GM23248 (cell line): ENCODE data around the gene PIK3CG. TPM values are rescaled to one million over a fixed set of nuclear protein-coding genes. Genes with fewer than 3 reads are reported as not detected.
"Not testable (repeated sequence)": the region's sequence is repeated elsewhere in the genome, so short reads cannot be mapped to it uniquely, and the experiment has no call there.

Experiments used
- DNase-seq: peaks from one replicate; pipeline ENCODE4 v3.0.0-alpha.2; 2015
- H2AFZ ChIP-seq: fragments of 200-600 bp; sonication (generic); 2 replicates; pipeline ENCODE4 v1.6.1; 2016; ENCODE audit warnings: antibody characterized with exemption
- H3F3A ChIP-seq: fragments of 200-600 bp; sonication (generic); 2 replicates; pipeline ENCODE4 v1.6.1; 2016; ENCODE audit warnings: mild to moderate bottlenecking, antibody characterized with exemption, mixed run types; ENCODE audit not compliant: insufficient read depth
- H3K27ac ChIP-seq: fragments of 200-600 bp; sonication (generic); 2 replicates; pipeline ENCODE4 v1.5.1; 2016; ENCODE audit warnings: mild to moderate bottlenecking
- H3K27me3 ChIP-seq: fragments of 200-600 bp; sonication (generic); replicated peaks from 2 replicates; pipeline ENCODE4 v1.6.1; 2016; ENCODE audit warnings: mild to moderate bottlenecking; ENCODE audit not compliant: insufficient read depth
- H3K36me3 ChIP-seq: fragments of 200-600 bp; sonication (generic); 2 replicates; pipeline ENCODE4 v1.6.1; 2016; ENCODE audit warnings: low read depth, mild to moderate bottlenecking
- H3K4me1 ChIP-seq: fragments of 200-600 bp; sonication (generic); 2 replicates; pipeline ENCODE4 v1.6.1; 2016; ENCODE audit warnings: mild to moderate bottlenecking; ENCODE audit not compliant: insufficient read depth
- H3K4me2 ChIP-seq: fragments of 200-600 bp; sonication (generic); one replicate; pipeline ENCODE4 v1.6.1; 2016; ENCODE audit warnings: mild to moderate bottlenecking; ENCODE audit not compliant: unreplicated experiment
- H3K4me3 ChIP-seq: fragments of 200-600 bp; sonication (generic); 2 replicates; pipeline ENCODE4 v1.5.1; 2016; ENCODE audit warnings: mild to moderate bottlenecking
- H3K79me2 ChIP-seq: fragments of 200-600 bp; sonication (generic); 2 replicates; pipeline ENCODE4 v1.6.1; 2016; ENCODE audit warnings: mild to moderate bottlenecking; ENCODE audit not compliant: insufficient read depth
- H3K9ac ChIP-seq: fragments of 200-600 bp; sonication (generic); 2 replicates; pipeline ENCODE4 v1.6.1; 2016; ENCODE audit warnings: mild to moderate bottlenecking
- H3K9me2 ChIP-seq: fragments of 200-600 bp; sonication (generic); 2 replicates; pipeline ENCODE4 v1.6.1; 2016; ENCODE audit warnings: mixed run types, mild to moderate bottlenecking, moderate library complexity; ENCODE audit not compliant: insufficient read depth
- H3K9me3 ChIP-seq: fragments of 200-600 bp; sonication (generic); one replicate; pipeline ENCODE4 v1.6.1; 2017; ENCODE audit warnings: low read depth
- H4K20me1 ChIP-seq: fragments of 200-600 bp; sonication (generic); 2 replicates; pipeline ENCODE4 v1.6.0; 2016; ENCODE audit not compliant: insufficient read depth
- EZH2 ChIP-seq: fragments of 200-600 bp; sonication (generic); IDR thresholded peaks from 2 replicates; pipeline ENCODE4 v1.6.1; 2018; ENCODE audit warnings: antibody characterized with exemption, mild to moderate bottlenecking; ENCODE audit not compliant: insufficient read depth, poor library complexity, severe bottlenecking
- EZH2phosphoT487 ChIP-seq: fragments of 200-600 bp; sonication (generic); IDR thresholded peaks from 2 replicates; pipeline ENCODE4 v1.6.1; 2018; ENCODE audit warnings: antibody characterized with exemption, moderate library complexity, mild to moderate bottlenecking, low read depth; ENCODE audit not compliant: insufficient read depth
- WGBS, 2 experiments: methylation state at CpG; one replicate each; pipeline ENCODE4 v1.1.6; 2015 to 2017; ENCODE audit warnings: low lambda C conversion rate in 2 of 2, low coverage in 1 of 2; ENCODE audit errors: missing lambda C conversion rate in 2 of 2; 5-methylcytosine and 5-hydroxymethylcytosine counted together
- in situ Hi-C: fragments of 300-500 bp; cut with MboI; formaldehyde crosslinking; loops from 2 replicates; pipeline ENCODE4 v1.15.0; 2020
- polyA plus RNA-seq: library from polyadenylated mRNA; unstranded; fragments of >200 nt; fragmentation: Nextera tagmentation; extraction: Ambion mirVana; gene quantifications from 2 replicates; pipeline ENCODE4 v1.2.1, GENCODE V29; 2016
- total RNA-seq: library from RNA; depleted of rRNA; stranded (reverse); fragments of >200 nt; shearing (Covaris generic); gene quantifications from 2 replicates; pipeline ENCODE4 v1.2.3, GENCODE V29; 2014

The PIK3CG gene
- total and polyA plus RNA-seq, 2 experiments from 2014 or later: not detected

DNA sequence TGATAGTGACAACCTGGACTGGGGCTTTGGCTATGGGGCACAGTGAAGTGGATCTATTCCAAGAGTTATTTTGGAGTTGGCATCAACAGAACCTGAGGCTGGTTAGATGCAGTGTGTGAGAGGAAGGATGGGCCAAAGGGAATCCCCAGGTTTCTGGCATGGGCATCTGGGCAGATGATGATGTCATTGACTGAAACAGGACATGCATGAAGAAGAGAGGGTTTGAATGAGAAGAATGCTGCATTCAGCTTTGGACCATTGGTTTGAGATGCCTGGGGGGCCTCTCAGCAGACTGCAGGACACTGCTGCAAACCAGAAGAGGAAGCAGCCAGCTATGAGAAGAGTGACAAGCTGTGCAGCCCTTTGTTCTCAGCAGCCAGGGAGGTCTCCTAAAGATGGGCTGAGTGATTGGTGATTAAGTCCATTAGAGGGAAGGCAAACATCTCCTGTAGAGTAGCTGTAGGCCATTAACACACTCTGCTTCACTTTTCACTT is 23.1 kb upstream of the PIK3CG start:
- H3K36me3 ChIP-seq: no peaks in the 10 kb centered on the region
- H3K79me2 ChIP-seq: no peaks in the 10 kb centered on the region
- DNase-seq: peak; percentile 6
- H3K4me1 ChIP-seq: peaks cover 18% of the 10 kb centered on the region
- H3K27ac ChIP-seq: no peak overlapping the region
- H4K20me1 ChIP-seq: no peaks in the 10 kb centered on the region
- in situ Hi-C loops: no loop called here
- H3K9ac ChIP-seq: no peak overlapping the region
- no peaks in the 10 kb centered on the region; the same call in 1 of the 2 replicates for H3F3A ChIP-seq
- H3K4me2 ChIP-seq: no peak overlapping the region
- no peaks in the 10 kb centered on the region for H3K27me3 ChIP-seq
- H3K4me3 ChIP-seq: no peak overlapping the region
- no peaks in the 10 kb centered on the region for H3K9me2 ChIP-seq
- TF ChIP-seq EZH2 (no peak), EZH2phosphoT487 (no peak)
- no peak overlapping the region for H2AFZ ChIP-seq
- H3K9me3 ChIP-seq: no peaks in the 10 kb centered on the region

DNA sequence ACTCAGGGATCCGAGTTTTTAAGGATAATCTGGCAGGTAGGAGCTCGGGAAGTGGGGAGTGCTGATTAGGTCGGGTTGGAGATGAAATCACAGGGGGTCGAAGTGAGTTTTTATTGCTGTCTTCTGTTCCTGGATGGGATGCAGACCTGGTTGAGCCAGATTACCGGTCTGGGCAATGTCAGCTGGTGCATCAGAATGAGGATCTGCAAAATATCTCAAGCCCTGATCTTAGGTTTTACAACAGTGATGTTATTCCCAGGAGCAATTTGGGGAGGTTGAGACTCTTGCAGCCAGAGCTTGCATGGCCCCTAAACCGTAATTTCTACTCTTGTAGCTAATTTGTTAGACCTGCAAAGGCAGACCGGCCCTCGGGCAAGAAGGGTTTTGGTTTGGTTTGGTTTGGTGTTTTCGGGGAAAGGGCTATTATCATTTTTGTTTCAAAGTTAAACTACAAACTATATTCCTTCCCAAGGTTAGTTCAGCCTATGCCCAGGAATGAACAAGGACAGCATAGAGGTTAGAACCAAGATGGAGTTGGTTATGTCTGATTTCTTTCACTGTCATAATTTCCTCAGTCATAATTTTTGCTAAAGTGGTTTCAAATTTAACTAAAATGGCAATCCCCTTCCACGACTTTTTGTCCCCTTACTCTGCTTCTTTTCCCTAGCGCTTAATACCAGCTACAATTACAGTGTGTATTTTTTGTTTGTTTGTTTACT is 20.6 kb upstream of the PIK3CG start:
- no peak overlapping the region for H3K4me3 ChIP-seq
- H3K79me2 ChIP-seq: no peaks in the 10 kb centered on the region
- H3K9me2 ChIP-seq: no peaks in the 10 kb centered on the region
- no peaks in the 10 kb centered on the region for H3K9me3 ChIP-seq
- no peaks in the 10 kb centered on the region for H3K27me3 ChIP-seq
- 80 to 85% methylated on average over 11 of the region's 11 CpGs for WGBS, 2 experiments
- H3K4me2 ChIP-seq: no peak overlapping the region
- H4K20me1 ChIP-seq: no peaks in the 10 kb centered on the region
- H2AFZ ChIP-seq: no peak overlapping the region
- DNase-seq: no peak
- in situ Hi-C loops: no loop called here
- no peak overlapping the region for H3K9ac ChIP-seq
- H3F3A ChIP-seq: peaks cover 10% of the 10 kb centered on the region
- H3K4me1 ChIP-seq: peaks cover 25% of the 10 kb centered on the region
- no peaks in the 10 kb centered on the region for H3K36me3 ChIP-seq
- TF ChIP-seq EZH2 (no peak), EZH2phosphoT487 (no peak)
- no peak overlapping the region for H3K27ac ChIP-seq

DNA sequence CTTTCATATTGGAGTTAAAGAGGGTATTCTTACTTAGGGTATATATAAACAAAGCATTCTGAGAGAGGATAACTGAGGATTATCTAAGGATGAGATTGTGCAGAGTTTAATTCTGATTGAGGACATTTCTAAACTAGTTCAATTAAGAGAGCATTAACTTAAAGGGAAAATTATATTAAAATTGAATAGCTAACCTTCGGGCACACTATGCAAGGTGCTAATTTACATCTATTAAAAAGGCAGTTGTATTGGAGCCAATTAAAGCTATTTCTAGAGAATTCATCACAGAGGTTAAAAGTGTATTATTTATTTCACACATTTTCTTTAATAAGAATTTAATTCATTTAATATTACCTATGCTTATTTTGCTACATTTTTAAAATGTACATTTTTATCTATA is 17.0 kb upstream of the PIK3CG start:
- H3K79me2 ChIP-seq: no peaks in the 10 kb centered on the region
- in situ Hi-C loops: no loop called here
- no peaks in the 10 kb centered on the region for H3K36me3 ChIP-seq
- H3K4me1 ChIP-seq: peaks cover 15% of the 10 kb centered on the region
- H3K27me3 ChIP-seq: no peaks in the 10 kb centered on the region
- TF ChIP-seq EZH2: no peak
- TF ChIP-seq EZH2phosphoT487: no peak
- no peak overlapping the region for H3K4me2 ChIP-seq
- 100% methylated on average over 1 of the region's 1 CpG for WGBS, 2 experiments
- DNase-seq: no peak
- H3K9me2 ChIP-seq: no peaks in the 10 kb centered on the region
- no peak overlapping the region for H3K4me3 ChIP-seq
- no peaks in the 10 kb centered on the region for H4K20me1 ChIP-seq
- H3F3A ChIP-seq: peaks cover 14% of the 10 kb centered on the region
- H2AFZ ChIP-seq: no peak overlapping the region
- H3K9me3 ChIP-seq: no peaks in the 10 kb centered on the region
- no peak overlapping the region for H3K9ac ChIP-seq
- H3K27ac ChIP-seq: no peak overlapping the region

DNA sequence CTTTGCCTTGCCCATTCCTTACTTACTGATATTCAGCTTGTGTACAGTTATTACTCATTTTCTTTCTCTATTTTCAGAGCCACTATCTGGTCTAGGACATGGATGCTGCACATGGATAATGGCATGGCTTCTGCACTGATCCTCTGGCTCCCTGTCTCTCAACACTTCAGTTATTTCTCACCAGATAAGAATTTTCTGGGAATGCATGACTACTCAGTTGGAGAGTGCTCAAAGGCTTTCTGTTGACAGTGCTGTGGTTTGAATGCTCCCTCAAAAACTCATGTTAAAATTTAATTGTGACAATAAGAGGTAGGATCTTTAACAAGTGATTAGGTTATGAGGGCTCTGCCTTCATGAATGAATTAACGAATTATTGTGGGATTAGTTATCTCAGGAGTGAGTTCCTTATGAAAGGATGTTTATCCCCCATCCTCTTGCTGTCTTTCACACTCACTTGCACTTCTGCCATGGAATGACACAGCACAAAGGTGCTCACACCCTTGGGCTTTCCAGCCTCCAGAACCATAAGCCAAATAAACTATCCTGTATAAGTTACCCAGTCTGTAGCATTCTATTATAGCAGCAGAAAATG is 16.1 kb upstream of the PIK3CG start:
- in situ Hi-C loops: no loop called here
- DNase-seq: peak; percentile 93
- WGBS, 2 experiments: 0 to 5% methylated on average over 1 of the region's 1 CpG
- no peaks in the 10 kb centered on the region for H4K20me1 ChIP-seq
- H3K9me3 ChIP-seq: no peaks in the 10 kb centered on the region
- no peaks in the 10 kb centered on the region for H3K79me2 ChIP-seq
- peak overlapping the region; percentile 60 for H3K27ac ChIP-seq
- TF ChIP-seq EZH2phosphoT487: 0 out of 2 replicates have a peak, but pooled peaks have one; percentile 65
- TF ChIP-seq EZH2: no peak
- H2AFZ ChIP-seq: peak overlapping the region; percentile 10; the same call in 1 of the 2 replicates
- H3K4me1 ChIP-seq: peaks cover 15% of the 10 kb centered on the region
- peak overlapping the region; percentile 0; the same call in 1 of the 2 replicates for H3K9ac ChIP-seq
- peak overlapping the region; percentile 57 for H3K4me2 ChIP-seq
- no peaks in the 10 kb centered on the region for H3K36me3 ChIP-seq
- peaks cover 14% of the 10 kb centered on the region for H3F3A ChIP-seq
- H3K9me2 ChIP-seq: no peaks in the 10 kb centered on the region
- H3K4me3 ChIP-seq: 0 out of 2 replicates have a peak overlapping the region, but pooled peaks have one; percentile 25
- H3K27me3 ChIP-seq: no peaks in the 10 kb centered on the region

DNA sequence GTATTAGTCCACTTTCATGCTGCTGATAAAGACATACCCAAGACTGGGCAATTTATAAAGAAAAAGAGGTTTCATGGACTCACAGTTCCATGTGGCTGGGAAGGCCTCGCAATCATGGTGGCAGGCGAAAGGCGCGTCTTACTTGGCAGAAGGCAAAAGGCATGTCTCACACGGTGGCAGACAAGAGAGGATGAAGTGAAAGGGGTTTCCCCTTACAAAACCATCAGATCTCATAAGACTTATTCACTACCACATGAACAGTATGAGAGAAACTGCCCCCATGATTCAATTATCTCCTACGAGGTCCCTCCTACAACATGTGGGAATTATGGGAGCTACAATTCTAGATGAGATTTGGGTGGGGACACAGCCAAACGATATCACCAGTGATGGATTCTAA is 13.4 kb upstream of the PIK3CG start:
- H3K4me3 ChIP-seq, H3K36me3 ChIP-seq, H3K4me2 ChIP-seq, H3K9me2 ChIP-seq, H3K27ac ChIP-seq, H3K9me3 ChIP-seq, H3K27me3 ChIP-seq, H3K9ac ChIP-seq, H4K20me1 ChIP-seq, H3K79me2 ChIP-seq, DNase-seq, in situ Hi-C loops, H2AFZ ChIP-seq: not testable (repeated sequence)
- 89 to 94% methylated on average over 7 of the region's 7 CpGs for WGBS, 2 experiments
- Histone ChIP-seq H3F3A (peaks cover 14% of the 10 kb centered on the region), H3K4me1 (peaks cover 15% of the 10 kb centered on the region)
